WERI-Rb-1 (cell line): Measurements from ENCODE around the gene NEXN.
"Not testable (repeated sequence)": the region's sequence is repeated elsewhere in the genome, so short reads cannot be mapped to it uniquely, and the experiment has no call there.

Experiments
- DNase-seq: peaks from one replicate; pipeline ENCODE4 v3.0.0-alpha.2; 2020
- H3K27ac ChIP-seq: fragments of 250-450 bp; sonication (Bioruptor Pico); 2 replicates; pipeline ENCODE4 v1.5.1; 2020; ENCODE audit warnings: mild to moderate bottlenecking, moderate library complexity
- H3K27me3 ChIP-seq: fragments of 250-450 bp; sonication (Bioruptor Pico); 2 replicates; pipeline ENCODE4 v1.5.1; 2021; ENCODE audit warnings: mild to moderate bottlenecking, low read depth, moderate library complexity; ENCODE audit not compliant: insufficient read depth, severe bottlenecking
- H3K36me3 ChIP-seq: fragments of 250-450 bp; sonication (Bioruptor Pico); 2 replicates; pipeline ENCODE4 v1.5.1; 2020; ENCODE audit warnings: mild to moderate bottlenecking, moderate library complexity
- H3K4me3 ChIP-seq: 2 replicates; pipeline ENCODE4 v1.5.1; 2011; ENCODE audit warnings: low read depth, mild to moderate bottlenecking, control low read depth, low read length
- H3K9me3 ChIP-seq: fragments of 250-450 bp; sonication (Bioruptor Pico); 2 replicates; pipeline ENCODE4 v1.5.1; 2021; ENCODE audit warnings: mild to moderate bottlenecking, moderate library complexity; ENCODE audit not compliant: severe bottlenecking
- CTCF ChIP-seq: IDR thresholded peaks from 2 replicates; pipeline ENCODE4 v1.5.1; 2011; ENCODE audit warnings: low read depth, mild to moderate bottlenecking, control low read depth, inconsistent platforms, low read length

Gene NEXN

GRCh38 chr1:77976433-77977076 lies 88.1 kb downstream of the NEXN start:
- TF ChIP-seq CTCF = no peak
- no peaks in the 10 kb centered on the region for H3K9me3 ChIP-seq
- peaks cover 57% of the 10 kb centered on the region for H3K36me3 ChIP-seq
- H3K27me3 ChIP-seq = no peaks in the 10 kb centered on the region
- no peak overlapping the region for H3K27ac ChIP-seq
- no peak overlapping the region for H3K4me3 ChIP-seq
- DNase-seq = no peak

DNA sequence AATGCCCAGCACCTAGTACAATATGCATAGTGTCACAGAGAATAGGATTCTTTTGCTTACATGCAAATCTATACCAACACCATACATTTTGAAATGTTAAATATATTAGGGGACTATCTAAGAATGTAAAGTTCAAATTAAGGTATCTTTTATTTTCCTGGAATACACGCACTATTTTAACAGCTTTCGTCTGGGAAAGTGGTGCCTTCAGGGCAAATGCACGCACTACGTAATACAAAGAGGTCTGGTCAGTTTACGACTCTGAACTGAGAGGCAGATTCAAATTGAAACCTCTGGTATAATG lies 89.5 kb downstream of the NEXN start:
- Histone ChIP-seq H3K27ac (peak overlapping the region; percentile 97), H3K36me3 (peaks cover 55% of the 10 kb centered on the region), H3K9me3 (no peaks in the 10 kb centered on the region), H3K4me3 (peak overlapping the region; percentile 89), H3K27me3 (no peaks in the 10 kb centered on the region)
- no peak for DNase-seq
- TF ChIP-seq CTCF = no peak

- Histone ChIP-seq H3K4me3 (peak overlapping the region; percentile 89), H3K27ac (peak overlapping the region; percentile 97), H3K36me3 (peaks cover 51% of the 10 kb centered on the region), H3K27me3 (no peaks in the 10 kb centered on the region), H3K9me3 (no peaks in the 10 kb centered on the region)
- TF ChIP-seq CTCF = no peak
- peak; percentile 72 for DNase-seq
Observed at GRCh38 chr1:77978293-77978968, 90.0 kb downstream of the NEXN start.

DNA sequence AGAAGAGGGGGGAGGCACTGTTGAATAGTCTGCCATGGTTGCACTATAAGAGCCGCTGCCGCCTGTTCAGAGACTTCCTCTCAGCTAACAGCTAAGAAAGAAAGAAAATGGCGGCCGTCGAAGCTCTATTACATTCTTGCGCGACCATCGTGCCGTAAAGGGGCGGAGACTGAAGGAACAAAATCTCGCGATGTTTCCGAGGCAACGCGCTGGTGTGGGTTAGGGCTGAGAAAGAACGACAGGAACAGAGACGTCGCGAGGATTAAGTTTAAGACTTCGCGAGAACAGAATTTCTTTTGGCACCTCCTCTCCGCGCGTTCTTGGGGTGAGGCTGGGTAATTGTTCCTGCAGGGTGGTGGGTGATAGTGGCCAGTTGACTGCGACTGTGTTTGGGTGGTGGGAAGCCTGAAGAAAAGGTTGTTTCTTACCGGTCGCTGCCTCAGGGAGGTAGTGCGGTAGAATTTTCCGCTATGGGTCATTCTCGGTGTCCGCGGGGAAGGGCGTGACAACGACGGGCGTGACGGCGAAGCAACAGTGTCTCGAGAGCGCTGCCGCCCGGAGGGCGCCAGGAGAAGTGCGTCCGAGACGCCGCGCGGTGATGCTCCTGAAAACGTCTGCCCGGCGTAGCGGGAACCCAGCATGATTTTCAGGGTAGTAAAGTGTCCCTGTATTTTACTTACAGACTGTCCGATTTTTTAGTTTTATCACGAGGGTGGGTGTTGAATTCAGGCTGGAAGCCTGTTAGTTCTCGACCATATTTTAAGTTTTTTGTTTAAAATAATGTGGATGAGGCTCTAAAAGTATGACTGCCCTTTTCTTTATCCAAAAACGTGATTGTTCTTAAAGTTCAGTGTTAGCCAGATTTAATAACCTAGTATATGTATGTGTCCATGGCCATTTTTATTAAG lies 90.8 kb downstream of the NEXN start, which contains the start of gene FUBP1:
FUBP1 (minus strand) TSS at position 104 of the 908 bp plus-strand sequence; CDS start at position 36, 68 bp downstream.
- peaks cover 45% of the 10 kb centered on the region for H3K36me3 ChIP-seq
- H3K4me3 ChIP-seq = peak within 1 kb of the TSS; percentile 89
- TF ChIP-seq CTCF = peak; percentile 76
- H3K9me3 ChIP-seq = no peaks in the 10 kb centered on the region
- DNase-seq = peak; percentile 96
- peak within 1 kb of the TSS; percentile 97 for H3K27ac ChIP-seq
- no peaks in the 10 kb centered on the region for H3K27me3 ChIP-seq

GRCh38 chr1:77983352-77983996 lies 95.0 kb downstream of the NEXN start:
- H3K27ac ChIP-seq = peak overlapping the region; percentile 54
- H3K36me3 ChIP-seq, H3K27me3 ChIP-seq, H3K4me3 ChIP-seq, H3K9me3 ChIP-seq: not testable (repeated sequence)
- peak; percentile 51 for DNase-seq

- Histone ChIP-seq H3K9me3 (no peaks in the 10 kb centered on the region), H3K4me3 (no peak overlapping the region), H3K36me3 (peaks cover 3% of the 10 kb centered on the region; the same call in 1 of the 2 replicates), H3K27ac (peak overlapping the region; percentile 54), H3K27me3 (no peaks in the 10 kb centered on the region)
- no peak for TF ChIP-seq CTCF
- no peak for DNase-seq
Observed at GRCh38 chr1:77983997-77984355, 95.6 kb downstream of the NEXN start.
